Activated naive CD8-positive, alpha-beta T cell treated with anti-CD3 and anti-CD28 coated beads for 36 hours (primary cell): ENCODE data around the gene MUC3A. TPM values are rescaled to one million over a fixed set of nuclear protein-coding genes. Genes with fewer than 3 reads are reported as not detected.
A peak's percentile ranks its signal among the peaks of the same experiment; 100 is the strongest.

Experiments
- DNase-seq: peaks from one replicate; pipeline ENCODE4 v3.0.0; 2021
- H3K27ac Mint-ChIP-seq: one replicate; pipeline ENCODE4 v1.8.0; 2022; ENCODE audit warnings: mild to moderate bottlenecking, moderate library complexity, mixed read lengths
- H3K27me3 Mint-ChIP-seq: one replicate; pipeline ENCODE4 v1.8.0; 2022; ENCODE audit warnings: mild to moderate bottlenecking, mixed read lengths
- H3K36me3 Mint-ChIP-seq: one replicate; pipeline ENCODE4 v1.8.0; 2021; ENCODE audit warnings: mild to moderate bottlenecking, mixed read lengths
- H3K4me1 Mint-ChIP-seq: one replicate; pipeline ENCODE4 v1.8.0; 2021; ENCODE audit warnings: mixed read lengths
- H3K4me3 Mint-ChIP-seq: one replicate; pipeline ENCODE4 v1.8.0; 2022; ENCODE audit warnings: mild to moderate bottlenecking, moderate library complexity, mixed read lengths
- H3K9me3 Mint-ChIP-seq: one replicate; pipeline ENCODE4 v1.8.0; 2022; ENCODE audit warnings: mixed read lengths
- total RNA-seq, 2 experiments: library from RNA; stranded (reverse); gene quantifications; one replicate each; pipeline ENCODE4 v1.2.3, GENCODE V29; 2021

MUC3A gene
- total RNA-seq, 2 experiments from 2014 or later, result not detected

GRCh38 chr7:100959894-100960293 is 10.6 kb downstream of the MUC3A start:
- H3K9me3 Mint-ChIP-seq, result no peaks in the 10 kb centered on the region
- peaks cover 23% of the 10 kb centered on the region for H3K27me3 Mint-ChIP-seq
- H3K36me3 Mint-ChIP-seq, result no peaks in the 10 kb centered on the region
- H3K4me1 Mint-ChIP-seq, result no peaks in the 10 kb centered on the region
- no peak overlapping the region for H3K4me3 Mint-ChIP-seq
- no peak for DNase-seq
- no peak overlapping the region for H3K27ac Mint-ChIP-seq

GRCh38 chr7:100962537-100962936 is 13.2 kb downstream of the MUC3A start:
- H3K9me3 Mint-ChIP-seq, result no peaks in the 10 kb centered on the region
- peaks cover 46% of the 10 kb centered on the region for H3K27me3 Mint-ChIP-seq
- no peak for DNase-seq
- peaks cover 10% of the 10 kb centered on the region for H3K4me1 Mint-ChIP-seq
- H3K4me3 Mint-ChIP-seq, result no peak overlapping the region
- H3K36me3 Mint-ChIP-seq, result no peaks in the 10 kb centered on the region
- no peak overlapping the region for H3K27ac Mint-ChIP-seq

GRCh38 chr7:100963386-100963785 is 14.1 kb downstream of the MUC3A start:
- no peak overlapping the region for H3K4me3 Mint-ChIP-seq
- DNase-seq, result no peak
- no peaks in the 10 kb centered on the region for H3K36me3 Mint-ChIP-seq
- H3K27ac Mint-ChIP-seq, result no peak overlapping the region
- peaks cover 54% of the 10 kb centered on the region for H3K27me3 Mint-ChIP-seq
- peaks cover 10% of the 10 kb centered on the region for H3K4me1 Mint-ChIP-seq
- H3K9me3 Mint-ChIP-seq, result no peaks in the 10 kb centered on the region

GRCh38 chr7:100963874-100964273 is 14.5 kb downstream of the MUC3A start:
- Mint-ChIP-seq H3K27me3 (peaks cover 59% of the 10 kb centered on the region), H3K27ac (no peak overlapping the region), H3K4me1 (peaks cover 10% of the 10 kb centered on the region), H3K9me3 (no peaks in the 10 kb centered on the region), H3K4me3 (no peak overlapping the region), H3K36me3 (no peaks in the 10 kb centered on the region)
- DNase-seq, result no peak

GRCh38 chr7:100964630-100965029 is 15.3 kb downstream of the MUC3A start:
- no peak for DNase-seq
- no peaks in the 10 kb centered on the region for H3K9me3 Mint-ChIP-seq
- H3K4me3 Mint-ChIP-seq, result no peak overlapping the region
- H3K27me3 Mint-ChIP-seq, result peaks cover 67% of the 10 kb centered on the region
- H3K4me1 Mint-ChIP-seq, result peaks cover 10% of the 10 kb centered on the region
- no peaks in the 10 kb centered on the region for H3K36me3 Mint-ChIP-seq
- no peak overlapping the region for H3K27ac Mint-ChIP-seq

GRCh38 chr7:100965045-100965722 is 15.8 kb downstream of the MUC3A start:
- H3K27ac Mint-ChIP-seq, result no peak overlapping the region
- peaks cover 67% of the 10 kb centered on the region for H3K27me3 Mint-ChIP-seq
- DNase-seq, result no peak
- H3K9me3 Mint-ChIP-seq, result no peaks in the 10 kb centered on the region
- no peaks in the 10 kb centered on the region for H3K36me3 Mint-ChIP-seq
- H3K4me3 Mint-ChIP-seq, result peak overlapping the region; percentile 60
- H3K4me1 Mint-ChIP-seq, result peaks cover 10% of the 10 kb centered on the region

- Mint-ChIP-seq H3K9me3 (no peaks in the 10 kb centered on the region), H3K36me3 (no peaks in the 10 kb centered on the region), H3K4me3 (peak overlapping the region; percentile 60), H3K27ac (no peak overlapping the region), H3K27me3 (peaks cover 67% of the 10 kb centered on the region), H3K4me1 (peaks cover 10% of the 10 kb centered on the region)
- DNase-seq, result peak; percentile 87
These were observed 16.6 kb downstream of the MUC3A start for GRCh38 chr7:100965723-100966541.

GRCh38 chr7:100966542-100967291 is 17.4 kb downstream of the MUC3A start:
- H3K36me3 Mint-ChIP-seq, result no peaks in the 10 kb centered on the region
- no peaks in the 10 kb centered on the region for H3K9me3 Mint-ChIP-seq
- no peak overlapping the region for H3K27ac Mint-ChIP-seq
- peaks cover 10% of the 10 kb centered on the region for H3K4me1 Mint-ChIP-seq
- H3K27me3 Mint-ChIP-seq, result peaks cover 67% of the 10 kb centered on the region
- H3K4me3 Mint-ChIP-seq, result peak overlapping the region; percentile 0
- no peak for DNase-seq

- Mint-ChIP-seq H3K36me3 (no peaks in the 10 kb centered on the region), H3K4me3 (peak overlapping the region; percentile 0), H3K9me3 (no peaks in the 10 kb centered on the region), H3K27me3 (peaks cover 67% of the 10 kb centered on the region), H3K4me1 (peaks cover 10% of the 10 kb centered on the region), H3K27ac (no peak overlapping the region)
- DNase-seq, result no peak
These were observed 18.0 kb downstream of the MUC3A start for GRCh38 chr7:100967292-100967863.

GRCh38 chr7:100968031-100968430 is 18.7 kb downstream of the MUC3A start:
- H3K4me1 Mint-ChIP-seq, result peaks cover 10% of the 10 kb centered on the region
- peaks cover 61% of the 10 kb centered on the region for H3K27me3 Mint-ChIP-seq
- no peak for DNase-seq
- no peaks in the 10 kb centered on the region for H3K9me3 Mint-ChIP-seq
- H3K4me3 Mint-ChIP-seq, result no peak overlapping the region
- H3K27ac Mint-ChIP-seq, result no peak overlapping the region
- no peaks in the 10 kb centered on the region for H3K36me3 Mint-ChIP-seq

GRCh38 chr7:100968650-100969049 is 19.3 kb downstream of the MUC3A start:
- Mint-ChIP-seq H3K4me3 (no peak overlapping the region), H3K9me3 (no peaks in the 10 kb centered on the region), H3K36me3 (no peaks in the 10 kb centered on the region), H3K27me3 (peaks cover 57% of the 10 kb centered on the region), H3K27ac (no peak overlapping the region), H3K4me1 (peaks cover 10% of the 10 kb centered on the region)
- DNase-seq, result no peak

- no peak within 1 kb of the TSS for H3K27ac Mint-ChIP-seq
- H3K27me3 Mint-ChIP-seq, result peaks cover 52% of the 10 kb centered on the region
- no peaks in the 10 kb centered on the region for H3K9me3 Mint-ChIP-seq
- no peaks in the 10 kb centered on the region for H3K36me3 Mint-ChIP-seq
- H3K4me1 Mint-ChIP-seq, result peaks cover 10% of the 10 kb centered on the region
- H3K4me3 Mint-ChIP-seq, result no peak within 1 kb of the TSS
- no peak for DNase-seq
These were observed 19.8 kb downstream of the MUC3A start, which contains the start of gene MUC12 for GRCh38 chr7:100969066-100969615. TSS of gene MUC12 (plus strand) at chr7:100969565. CDS start at chr7:100969623, 58 bp downstream.

GRCh38 chr7:100971111-100972001 is 22.0 kb downstream of the MUC3A start:
- Mint-ChIP-seq H3K4me3 (no peak overlapping the region), H3K27ac (no peak overlapping the region), H3K9me3 (no peaks in the 10 kb centered on the region), H3K27me3 (peaks cover 41% of the 10 kb centered on the region), H3K4me1 (peaks cover 4% of the 10 kb centered on the region), H3K36me3 (no peaks in the 10 kb centered on the region)
- no peak for DNase-seq

GRCh38 chr7:100972002-100972347 is 22.6 kb downstream of the MUC3A start:
- Mint-ChIP-seq H3K36me3 (no peaks in the 10 kb centered on the region), H3K27me3 (peaks cover 35% of the 10 kb centered on the region), H3K9me3 (no peaks in the 10 kb centered on the region), H3K4me3 (no peak overlapping the region), H3K27ac (no peak overlapping the region), H3K4me1 (no peaks in the 10 kb centered on the region)
- no peak for DNase-seq
